HepG2 (cell line): ENCODE results near the gene ARTN. TPM values are rescaled to one million over a fixed set of nuclear protein-coding genes. Genes with fewer than 3 reads are reported as not detected.

ENCODE experiments used
- ADNP ChIP-seq: sonication (generic); formaldehyde crosslinking; IDR thresholded peaks from 2 replicates; pipeline ENCODE4 v1.4.0; 2020; ENCODE audit warnings: missing genetic modification reagents
- CERS6 ChIP-seq: sonication (generic); formaldehyde crosslinking; IDR thresholded peaks from 2 replicates; pipeline ENCODE4 v1.5.0; 2020; ENCODE audit warnings: missing genetic modification reagents
- CREBL2 ChIP-seq: sonication (generic); formaldehyde crosslinking; IDR thresholded peaks from 2 replicates; pipeline ENCODE4 v1.8.1; 2023; ENCODE audit warnings: missing genetic modification reagents, mild to moderate bottlenecking, borderline replicate concordance
- E2F1 ChIP-seq: sonication (generic); formaldehyde crosslinking; IDR thresholded peaks from 2 replicates; pipeline ENCODE4 v1.5.0; 2020; ENCODE audit warnings: missing genetic modification reagents
- FOSL2 ChIP-seq: sonication (generic); formaldehyde crosslinking; IDR thresholded peaks from 2 replicates; pipeline ENCODE4 v1.4.0; 2020; ENCODE audit warnings: missing genetic modification reagents
- KLF9 ChIP-seq: IDR thresholded peaks from 2 replicates; pipeline ENCODE4 v1.6.1; 2016; ENCODE audit warnings: low read depth
- MIER2 ChIP-seq: IDR thresholded peaks from 2 replicates; pipeline ENCODE4 v1.6.1; 2016; ENCODE audit warnings: missing biosample characterization, missing genetic modification reagents
- MXD1 ChIP-seq: sonication (generic); formaldehyde crosslinking; IDR thresholded peaks from 2 replicates; pipeline ENCODE4 v1.4.0; 2020; ENCODE audit warnings: mild to moderate bottlenecking, missing genetic modification reagents
- NBN ChIP-seq: fragments of 450-650 bp; conservative IDR thresholded peaks from 2 replicates; pipeline ENCODE4 v1.6.1; 2017
- NFYC ChIP-seq: IDR thresholded peaks from 2 replicates; pipeline ENCODE4 v1.6.1; 2016; ENCODE audit warnings: missing genetic modification reagents, missing compliant biosample characterization
- NKX3-1 ChIP-seq: sonication (generic); formaldehyde crosslinking; IDR thresholded peaks from 2 replicates; pipeline ENCODE4 v1.5.0; 2020; ENCODE audit warnings: missing genetic modification reagents
- PAWR ChIP-seq: sonication (generic); formaldehyde crosslinking; IDR thresholded peaks from 2 replicates; pipeline ENCODE4 v1.4.0; 2020; ENCODE audit warnings: missing genetic modification reagents, mild to moderate bottlenecking, borderline replicate concordance
- RBAK ChIP-seq: sonication (generic); formaldehyde crosslinking; IDR thresholded peaks from 2 replicates; pipeline ENCODE4 v1.5.1; 2020; ENCODE audit warnings: mild to moderate bottlenecking, missing genetic modification reagents
- RBM22 ChIP-seq: fragments of 200-400 bp; formaldehyde crosslinking; optimal IDR thresholded peaks from 2 replicates; pipeline ENCODE3; 2017; ENCODE audit warnings: mild to moderate bottlenecking, low read length, moderate library complexity
- SRY ChIP-seq: sonication (generic); formaldehyde crosslinking; IDR thresholded peaks from 2 replicates; pipeline ENCODE4 v1.8.0; 2022; ENCODE audit warnings: mild to moderate bottlenecking, missing genetic modification reagents
- XBP1 ChIP-seq: sonication (generic); formaldehyde crosslinking; IDR thresholded peaks from 2 replicates; pipeline ENCODE4 v1.5.0; 2020; ENCODE audit warnings: missing genetic modification reagents
- ZBTB14 ChIP-seq: sonication (generic); formaldehyde crosslinking; IDR thresholded peaks from 2 replicates; pipeline ENCODE4 v1.4.0; 2020; ENCODE audit warnings: missing genetic modification reagents
- ZEB1 ChIP-seq: IDR thresholded peaks from 2 replicates; pipeline ENCODE4 v1.6.1; 2012; ENCODE audit warnings: mild to moderate bottlenecking, low read depth, inconsistent platforms; ENCODE audit not compliant: insufficient replicate concordance
- ZKSCAN8 ChIP-seq: IDR thresholded peaks from 2 replicates; pipeline ENCODE4 v1.6.1; 2016; ENCODE audit warnings: borderline replicate concordance, missing genetic modification reagents, missing compliant biosample characterization
- ZNF274 ChIP-seq: sonication (generic); formaldehyde crosslinking; IDR thresholded peaks from 2 replicates; pipeline ENCODE4 v1.5.1; 2020; ENCODE audit warnings: mild to moderate bottlenecking, missing genetic modification reagents
- ZNF335 ChIP-seq: sonication (generic); formaldehyde crosslinking; IDR thresholded peaks from 2 replicates; pipeline ENCODE4 v1.4.0; 2020; ENCODE audit warnings: missing genetic modification reagents
- ZNF468 ChIP-seq: sonication (generic); formaldehyde crosslinking; IDR thresholded peaks from 2 replicates; pipeline ENCODE4 v1.8.0; 2022; ENCODE audit warnings: mild to moderate bottlenecking, moderate library complexity, missing genetic modification reagents
- ZNF496 ChIP-seq: sonication (generic); formaldehyde crosslinking; IDR thresholded peaks from 2 replicates; pipeline ENCODE4 v1.8.1; 2023; ENCODE audit warnings: mild to moderate bottlenecking, moderate library complexity, missing genetic modification reagents; ENCODE audit not compliant: insufficient replicate concordance
- ZNF672 ChIP-seq: sonication (generic); formaldehyde crosslinking; IDR thresholded peaks from 2 replicates; pipeline ENCODE4 v1.8.1; 2022; ENCODE audit warnings: missing genetic modification reagents
- ZNF709 ChIP-seq: sonication (generic); formaldehyde crosslinking; IDR thresholded peaks from 2 replicates; pipeline ENCODE4 v1.5.0; 2020; ENCODE audit warnings: mild to moderate bottlenecking, missing genetic modification reagents
- ZNF816 ChIP-seq: sonication (generic); formaldehyde crosslinking; IDR thresholded peaks from 2 replicates; pipeline ENCODE4 v1.8.0; 2022; ENCODE audit warnings: missing genetic modification reagents, mild to moderate bottlenecking, borderline replicate concordance
- ZNF839 ChIP-seq: sonication (generic); formaldehyde crosslinking; IDR thresholded peaks from 2 replicates; pipeline ENCODE4 v1.4.0; 2020; ENCODE audit warnings: missing genetic modification reagents, mild to moderate bottlenecking, borderline replicate concordance
- ZNF850 ChIP-seq: sonication (generic); formaldehyde crosslinking; conservative IDR thresholded peaks from 2 replicates; pipeline ENCODE4 v1.9.0; 2021; ENCODE audit warnings: mild to moderate bottlenecking, missing genetic modification reagents
- ZNF883 ChIP-seq: sonication (generic); formaldehyde crosslinking; IDR thresholded peaks from 2 replicates; pipeline ENCODE4 v1.5.1; 2020; ENCODE audit warnings: mild to moderate bottlenecking, missing genetic modification reagents; ENCODE audit errors: not compliant biosample characterization
- polyA plus RNA-seq, 8 experiments: library from polyadenylated mRNA; depleted of rRNA in 3 of 8; stranded (reverse) in 7 of 8; unstranded in 1 of 8; fragments of >200 nt; fragmentation: Illumina TruSeq in 4 of 8; extraction: Trizol in 4 of 8; gene quantifications; 2 replicates each; pipeline versions ENCODE4 v1.2.1 to v1.2.3, GENCODE V29; 2011 to 2016; ENCODE audit warnings: low read depth in 4 of 8, missing spikeins in 1 of 8, mixed read lengths in 1 of 8; ENCODE audit not compliant: insufficient read depth in 1 of 8
- total RNA-seq, 5 experiments: library from RNA; depleted of rRNA; stranded (reverse); fragments of >200 nt; fragmentation: Illumina TruSeq; extraction: Trizol; gene quantifications; 2 replicates each; pipeline ENCODE4 v1.2.3, GENCODE V29; 2016; ENCODE audit warnings: low read depth in 1 of 5

The ARTN gene
- total and polyA plus RNA-seq, 2 of the 13 experiments (the other 11 are each of a cell fraction or from before 2014, with no cell fraction given): 0.11 to 0.62 TPM

- TF ChIP-seq XBP1 (CRISPR knock-in tag): no peak
- no peak for TF ChIP-seq ZNF816 (CRISPR knock-in tag)
- TF ChIP-seq ZNF335 (CRISPR knock-in tag): peak; percentile 98
- TF ChIP-seq ZNF850 (CRISPR knock-in tag): peak; percentile 73; the same call in 1 of the 2 replicates
- no peak for TF ChIP-seq NBN
- peak; percentile 62 for TF ChIP-seq NFYC (CRISPR knock-in tag)
- TF ChIP-seq ZNF883 (CRISPR knock-in tag): peak; percentile 75
- TF ChIP-seq ZNF274 (CRISPR knock-in tag): peak; percentile 63; the same call in 1 of the 2 replicates
- no peak for TF ChIP-seq RBAK (CRISPR knock-in tag)
- no peak; the same call in 1 of the 2 replicates for TF ChIP-seq CREBL2 (CRISPR knock-in tag)
- TF ChIP-seq ZBTB14 (CRISPR knock-in tag): peak; percentile 54
- peak; percentile 88 for TF ChIP-seq MXD1 (CRISPR knock-in tag)
- no peak for TF ChIP-seq ZKSCAN8
- TF ChIP-seq ZNF839 (CRISPR knock-in tag): no peak
- TF ChIP-seq ZNF468 (CRISPR knock-in tag): no peak
- TF ChIP-seq NKX3-1 (CRISPR knock-in tag): peak; percentile 36; the same call in 1 of the 2 replicates
- TF ChIP-seq E2F1: peak; percentile 83
- peak; percentile 63 for TF ChIP-seq RBM22
- TF ChIP-seq MIER2 (CRISPR knock-in tag): no peak
- TF ChIP-seq ZEB1: peak; percentile 20
- no peak for TF ChIP-seq ADNP (CRISPR knock-in tag)
- no peak for TF ChIP-seq ZNF496 (CRISPR knock-in tag)
- TF ChIP-seq ZNF672 (CRISPR knock-in tag): no peak
- no peak for TF ChIP-seq PAWR
- 0 out of 2 replicates have a peak, but pooled peaks have one; percentile 53 for TF ChIP-seq KLF9 (CRISPR knock-in tag)
- TF ChIP-seq ZNF709 (CRISPR knock-in tag): peak; percentile 32; the same call in 1 of the 2 replicates
- TF ChIP-seq CERS6 (CRISPR knock-in tag): no peak
- peak; percentile 56 for TF ChIP-seq FOSL2 (CRISPR knock-in tag)
- TF ChIP-seq SRY: no peak
Observed at GRCh38 chr1:43974443-43975248, 41.0 kb downstream of the ARTN start, which contains the start of gene ATP6V0B (continued).
